K562 (cell line): ENCODE data around the gene VDAC1. TPM values are rescaled to one million over a fixed set of nuclear protein-coding genes. Genes with fewer than 3 reads are reported as not detected.

Experiments used
- ATAC-seq: fragments of 200-7000 bp; cut with Tn5 transposase; 3 replicates; pipeline ENCODE4 v1.9.1; 2020; ENCODE audit warnings: moderate library complexity
- BruUV-seq: library from RNA; stranded (reverse); fragments of 400-500 nt; replicated peaks from 2 replicates; lab custom pipeline; 2021; lab: Mats Ljungman, UMichigan
- CTCF ChIA-PET: fragments of 300-600 bp; formaldehyde crosslinking; extraction: SDS; loops from one replicate; lab custom pipeline; 2021; ENCODE audit warnings: low intra/inter-chr PET ratio; lab: Yijun Ruan, JAX
- POLR2A ChIA-PET: fragments of 300-600, 350-650 bp; sonication (Branson Sonifier 250); formaldehyde crosslinking; extraction: SDS; loops from one replicate; lab custom pipeline; 2021; ENCODE audit warnings: antibody characterized with exemption, inconsistent platforms; lab: Yijun Ruan, JAX
- DNase-seq, 4 experiments: peaks; one replicate each; pipeline versions ENCODE4 v3.0.0 to v3.0.0-alpha.2; 2011 to 2018; ENCODE audit warnings: low spot score in 3 of 4, mixed read lengths in 3 of 4; ENCODE audit errors: extremely low read depth in 1 of 4
- FAIRE-seq: peaks from 2 replicates; lab custom pipeline; 2011; peaks lifted over from hg19 to GRCh38; lab: Jason Lieb, UNC
- H2AFZ ChIP-seq: 2 replicates; pipeline ENCODE4 v1.6.0; 2011; ENCODE audit warnings: low read depth, low read length, control low read depth, inconsistent platforms
- H3K27ac ChIP-seq: fragments of 200-600 bp; 3 replicates; pipeline ENCODE4 v1.8.0; 2011; ENCODE audit warnings: low read depth, mild to moderate bottlenecking, control low read depth, inconsistent platforms, low read length, moderate library complexity, mixed read lengths; ENCODE audit errors: extremely low read depth
- H3K27me3 ChIP-seq, 2 experiments: fragments of 300-600 bp in 1 of 2; 2 replicates in 1 of 2; 3 replicates in 1 of 2; pipeline versions ENCODE4 v1.6.0 to v1.8.0; 2011; ENCODE audit warnings: inconsistent platforms in 2 of 2, low read length in 2 of 2, mild to moderate bottlenecking in 1 of 2, mixed read lengths in 1 of 2, moderate library complexity in 1 of 2; ENCODE audit not compliant: control insufficient read depth in 2 of 2, insufficient read depth in 2 of 2
- H3K36me3 ChIP-seq: fragments of 300-600 bp; 3 replicates; pipeline ENCODE4 v1.8.0; 2011; ENCODE audit warnings: mild to moderate bottlenecking, low read length, inconsistent platforms; ENCODE audit not compliant: control insufficient read depth, insufficient read depth
- H3K4me1 ChIP-seq, 2 experiments: fragments of 200-600 bp in 1 of 2; replicated peaks in 1 of 2; 2 replicates in 1 of 2; 3 replicates in 1 of 2; pipeline versions ENCODE4 v1.5.1 to v1.8.0; 2011; ENCODE audit warnings: inconsistent platforms in 2 of 2, low read length in 2 of 2, mild to moderate bottlenecking in 1 of 2, mixed read lengths in 1 of 2, moderate library complexity in 1 of 2; ENCODE audit not compliant: control insufficient read depth in 2 of 2, insufficient read depth in 2 of 2
- H3K4me2 ChIP-seq: 2 replicates; pipeline ENCODE4 v1.6.1; 2011; ENCODE audit warnings: low read length, control low read depth, inconsistent platforms, mixed read lengths; ENCODE audit not compliant: insufficient read depth
- H3K4me3 ChIP-seq: fragments of 200-600 bp; sonication (generic), shearing (Covaris generic); 2 replicates; pipeline ENCODE4 v1.5.1; 2016; ENCODE audit warnings: control low read depth, inconsistent platforms
- H3K79me2 ChIP-seq: fragments of 200-600 bp; 3 replicates; pipeline ENCODE4 v1.8.0; 2011; ENCODE audit warnings: low read length, inconsistent platforms; ENCODE audit not compliant: control insufficient read depth, insufficient read depth
- H3K9ac ChIP-seq, 2 experiments: 2 replicates each; pipeline versions ENCODE4 v1.6.0 to v1.6.1; 2011; ENCODE audit warnings: low read depth in 2 of 2, low read length in 2 of 2, control low read depth in 1 of 2, inconsistent platforms in 1 of 2, mild to moderate bottlenecking in 1 of 2, mixed read lengths in 1 of 2; ENCODE audit not compliant: insufficient read depth in 1 of 2
- H3K9me1 ChIP-seq: one replicate; pipeline ENCODE4 v1.6.0; 2011; ENCODE audit warnings: inconsistent platforms, mild to moderate bottlenecking, low read length, moderate library complexity; ENCODE audit not compliant: control insufficient read depth, insufficient read depth
- H3K9me3 ChIP-seq: replicated peaks from 2 replicates; pipeline ENCODE4 v1.5.1; 2011; ENCODE audit warnings: low read depth, low read length, inconsistent platforms; ENCODE audit not compliant: control insufficient read depth, insufficient read depth
- H4K20me1 ChIP-seq: replicated peaks from 2 replicates; pipeline ENCODE4 v1.6.1; 2011; ENCODE audit warnings: low read length, inconsistent platforms, mixed read lengths; ENCODE audit not compliant: control insufficient read depth, insufficient read depth
- C11orf30 ChIP-seq: fragments of 450-650 bp; IDR thresholded peaks from 2 replicates; pipeline ENCODE4 v1.6.1; 2016; ENCODE audit warnings: low read depth, mild to moderate bottlenecking
- CCAR2 ChIP-seq: fragments of 200-400 bp; formaldehyde crosslinking; IDR thresholded peaks from 2 replicates; pipeline ENCODE4 v1.6.1; 2017; ENCODE audit warnings: mild to moderate bottlenecking, low read depth, low read length
- CHD1 ChIP-seq: fragments of 200-600 bp; sonication (generic); IDR thresholded peaks from one replicate; pipeline ENCODE4 v1.6.1; 2012; ENCODE audit warnings: mild to moderate bottlenecking, moderate library complexity, low read length, inconsistent platforms
- CHD4 ChIP-seq: fragments of 200-600 bp; sonication (generic); IDR thresholded peaks from 3 replicates; pipeline ENCODE4 v1.6.1; 2012; ENCODE audit warnings: low read depth, mild to moderate bottlenecking, mixed read lengths, low read length, inconsistent platforms; ENCODE audit not compliant: insufficient read depth, insufficient replicate concordance, poor library complexity, severe bottlenecking
- CREBBP ChIP-seq: IDR thresholded peaks from one replicate; pipeline ENCODE4 v1.6.1; 2012; ENCODE audit warnings: low read depth, mild to moderate bottlenecking, control low read depth, inconsistent platforms, low read length
- ELF1 ChIP-seq: fragments of 200-800 bp; sonication (Bioruptor generic); IDR thresholded peaks from 2 replicates; pipeline ENCODE4 v1.6.1; 2016; ENCODE audit warnings: missing genetic modification characterization, missing compliant biosample characterization
- HEY1 ChIP-seq: fragments of 250-450 bp; sonication (Bioruptor Pico); IDR thresholded peaks from 2 replicates; pipeline ENCODE4 v1.5.0; 2020; ENCODE audit warnings: mild to moderate bottlenecking, moderate library complexity, borderline replicate concordance
- JUND ChIP-seq, 2 experiments: IDR thresholded peaks; 2 replicates in 1 of 2; 3 replicates in 1 of 2; pipeline ENCODE4 v1.6.1; 2011; ENCODE audit warnings: borderline replicate concordance in 2 of 2, low read depth in 2 of 2, low read length in 2 of 2, improper control_type of control experiment in 1 of 2, missing biosample characterization in 1 of 2, missing genetic modification characterization in 1 of 2, missing genetic modification reagents in 1 of 2
- LCOR ChIP-seq: sonication (generic); formaldehyde crosslinking; IDR thresholded peaks from 2 replicates; pipeline ENCODE4 v1.8.0; 2022; ENCODE audit warnings: mild to moderate bottlenecking, missing genetic modification reagents
- POLR2B ChIP-seq: fragments of 450-650 bp; IDR thresholded peaks from 2 replicates; pipeline ENCODE4 v1.6.1; 2018; ENCODE audit warnings: low read depth; ENCODE audit not compliant: partially characterized antibody
- POU5F1 ChIP-seq: fragments of 150-350 bp; IDR thresholded peaks from 2 replicates; pipeline ENCODE4 v1.6.1; 2014; ENCODE audit warnings: borderline replicate concordance, low read length, low read depth, mild to moderate bottlenecking; ENCODE audit not compliant: partially characterized antibody
- PTRF ChIP-seq: fragments of 450-650 bp; IDR thresholded peaks from 2 replicates; pipeline ENCODE4 v1.6.1; 2016; ENCODE audit warnings: mild to moderate bottlenecking, missing genetic modification characterization, missing compliant biosample characterization
- RB1 ChIP-seq: fragments of 450-650 bp; IDR thresholded peaks from 2 replicates; pipeline ENCODE4 v1.6.1; 2017; ENCODE audit warnings: low read depth, mild to moderate bottlenecking
- RBM25 ChIP-seq: fragments of 200-400 bp; formaldehyde crosslinking; IDR thresholded peaks from 2 replicates; pipeline ENCODE4 v1.6.1; 2018; ENCODE audit warnings: low read length, low read depth, moderate library complexity; ENCODE audit not compliant: severe bottlenecking
- SRF ChIP-seq, 2 experiments: fragments of 250-450, 450-650 bp in 1 of 2; sonication (Bioruptor Pico) in 1 of 2; sonication (generic) in 1 of 2; formaldehyde crosslinking; IDR thresholded peaks; 2 replicates each; pipeline versions ENCODE4 v1.5.0 to v1.5.1; 2020 to 2022; ENCODE audit warnings: mild to moderate bottlenecking in 1 of 2, missing genetic modification reagents in 1 of 2
- ZNF197 ChIP-seq: fragments of 200-800 bp; sonication (Bioruptor generic); IDR thresholded peaks from 2 replicates; pipeline ENCODE4 v1.6.1; 2016; ENCODE audit warnings: low read depth, missing genetic modification characterization, missing compliant biosample characterization
- ZNF561 ChIP-seq: fragments of 450-650 bp; formaldehyde crosslinking; conservative IDR thresholded peaks from 2 replicates; pipeline ENCODE4 v1.4.0; 2020; ENCODE audit warnings: mild to moderate bottlenecking, moderate library complexity
- WGBS: fragments of 100-300 bp; shearing (Covaris generic); methylation state at CpG from one replicate; pipeline ENCODE4 v1.1.6; 2016; ENCODE audit warnings: low coverage, mixed read lengths; ENCODE audit not compliant: insufficient coverage; ENCODE audit errors: missing lambda C conversion rate; 5-methylcytosine and 5-hydroxymethylcytosine counted together
- in situ Hi-C: fragments of 300-500 bp; cut with MboI; formaldehyde crosslinking; loops from 4 replicates; pipeline ENCODE4 v1.15.0; 2018; ENCODE audit warnings: inconsistent platforms, mixed read lengths
- intact Hi-C: fragments of 100-400 bp; cut with micrococcal nuclease; formaldehyde crosslinking; loops from 2 replicates; pipeline ENCODE4 v1.14.2; 2022
- polyA plus RNA-seq, 8 experiments: library from polyadenylated mRNA; depleted of rRNA in 4 of 8; stranded (reverse) in 5 of 8; unstranded in 3 of 8; fragments of >200 nt; fragmentation: Nextera tagmentation in 2 of 8; fragmentation: Illumina TruSeq in 1 of 8; extraction: Ambion mirVana in 2 of 8; extraction: Trizol in 1 of 8; gene quantifications; 2 replicates each; pipeline versions ENCODE4 v1.2.1 to v1.2.3, GENCODE V29; 2011 to 2014; ENCODE audit warnings: inconsistent platforms in 1 of 8, missing spikeins in 1 of 8
- total RNA-seq, 7 experiments: library from RNA; depleted of rRNA in 6 of 7; stranded (reverse); fragments of >200 nt in 6 of 7; fragmentation: Illumina TruSeq in 2 of 7; extraction: Trizol in 2 of 7; gene quantifications; 2 replicates each; pipeline versions ENCODE4 v1.2.1 to v1.2.3, GENCODE V29; 2011 to 2021; ENCODE audit warnings: low replicate concordance in 1 of 7

The VDAC1 gene
- total and polyA plus RNA-seq, 9 of the 15 experiments (the other 6 are each of a cell fraction or from before 2014, with no cell fraction given), result 168 to 366 (median 293) TPM

DNA sequence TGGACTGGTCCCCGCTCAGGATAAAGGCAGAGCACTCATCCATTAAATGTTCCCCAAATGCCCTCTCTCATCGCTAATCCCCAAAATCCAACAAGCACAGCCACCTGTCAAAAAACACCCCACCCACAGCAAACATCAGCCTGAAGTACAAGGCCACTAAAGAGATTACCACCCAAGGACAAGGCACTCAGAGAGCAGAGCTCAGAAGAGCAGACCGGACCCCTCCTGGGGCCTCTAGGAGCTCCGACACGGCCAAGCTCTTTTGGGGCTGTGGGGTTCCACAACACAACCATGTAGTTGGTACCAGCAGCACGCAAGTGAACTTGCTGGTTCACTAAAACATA lies 9.8 kb downstream of the VDAC1 start (continued):
- TF ChIP-seq PTRF (no peak), POU5F1 (no peak), CCAR2 (no peak), CHD4 (no peak), RBM25 (no peak)

DNA sequence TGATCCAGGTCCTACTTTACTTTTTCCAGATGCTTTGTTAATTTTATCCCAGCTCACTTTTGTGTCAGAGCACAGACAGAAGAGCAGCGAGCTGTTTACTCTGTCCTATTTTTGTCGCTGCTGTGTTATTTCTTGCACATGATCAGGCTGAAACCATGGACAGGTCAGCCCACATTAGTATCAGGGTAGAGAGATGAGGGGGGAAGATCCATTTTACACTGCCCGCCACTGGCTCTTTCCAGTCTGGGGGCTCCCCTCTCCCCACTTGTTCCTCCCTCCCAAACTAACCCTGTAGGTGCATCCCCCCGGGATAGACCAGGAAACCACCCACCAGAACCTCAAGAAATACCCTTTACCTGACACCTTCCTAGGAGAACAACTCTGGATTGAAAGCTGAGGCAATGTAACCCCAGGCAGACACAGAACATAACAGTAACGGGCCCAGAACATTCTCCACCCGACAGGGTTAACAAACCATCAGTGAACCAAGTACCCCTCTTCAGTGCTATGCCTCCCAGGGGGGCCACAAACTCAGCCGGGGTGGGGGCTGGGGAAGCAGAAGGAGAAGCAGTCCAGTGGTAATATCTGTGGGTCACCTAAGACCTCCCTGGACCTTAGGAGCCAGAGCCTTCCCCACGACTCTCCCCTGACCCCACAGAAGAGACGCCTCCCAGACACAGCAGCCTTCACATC lies 10.3 kb downstream of the VDAC1 start:
- in situ Hi-C loops (no loop called here), intact Hi-C loops (no loop called here)
- POLR2A ChIA-PET, result interaction anchor here (0.6 to 1.1 kb wide), 2 partner anchors 11 to 1038 kb away, joined by 3 to 5 read pairs; partner anchors contain the start of gene VDAC1
- BruUV-seq, result no TSS peak
- H3K4me3 ChIP-seq, result no peak overlapping the region
- H3K36me3 ChIP-seq, result peaks cover 63% of the 10 kb centered on the region
- peaks cover 93% of the 10 kb centered on the region for H3K79me2 ChIP-seq
- 71% methylated on average over 7 of the region's 9 CpGs for WGBS
- FAIRE-seq, result no peak
- no peak overlapping the region; a peak in 1 of 4 replicates for H3K9ac ChIP-seq
- H3K27me3 ChIP-seq, result no peaks in the 10 kb centered on the region
- TF ChIP-seq SRF (CRISPR knock-in tag; IDR thresholded peaks at IDR 0.05) (no peak), ZNF197 (CRISPR knock-in tag) (no peak), LCOR (CRISPR knock-in tag) (no peak), JUND (IDR thresholded peaks at IDR 0.05; ENCODE audit: borderline replicate concordance, low read depth, low read length) (no peak), JUND (tag; IDR thresholded peaks at IDR 0.05; ENCODE audit: borderline replicate concordance, low read depth, low read length) (no peak), ZNF561 (no peak), POLR2B (no peak), CHD1 (no peak), ELF1 (tag) (no peak), HEY1 (no peak), CREBBP (no peak), C11orf30 (no peak), RB1 (no peak)
- TF ChIP-seq, all 486 proteins: peak for 0
- no peak for DNase-seq
- no peak overlapping the region for H3K27ac ChIP-seq
- peaks cover 17% of the 10 kb centered on the region for H3K9me1 ChIP-seq
- H2AFZ ChIP-seq, result no peak overlapping the region
- H3K4me2 ChIP-seq, result no peak overlapping the region
- peaks cover 13 to 20% of the 10 kb centered on the region in 2 experiments for H3K4me1 ChIP-seq
- H3K9me3 ChIP-seq, result no peaks in the 10 kb centered on the region
- H4K20me1 ChIP-seq, result peaks cover 64% of the 10 kb centered on the region
- no peak for ATAC-seq
- CTCF ChIA-PET, result no interaction called here
